HG02763 (cell line): ENCODE measurements around the gene SHF.

Experiments
- ATAC-seq: cut with Tn5 transposase; IDR thresholded peaks from one replicate; pipeline ENCODE4 v1.9.1; 2021; ENCODE audit warnings: mild to moderate bottlenecking, moderate library complexity; ENCODE audit not compliant: unreplicated experiment

SHF gene

GRCh38 chr15:45199136-45199810, 11.5 kb upstream of the SHF start:
- ATAC-seq: no peak

DNA sequence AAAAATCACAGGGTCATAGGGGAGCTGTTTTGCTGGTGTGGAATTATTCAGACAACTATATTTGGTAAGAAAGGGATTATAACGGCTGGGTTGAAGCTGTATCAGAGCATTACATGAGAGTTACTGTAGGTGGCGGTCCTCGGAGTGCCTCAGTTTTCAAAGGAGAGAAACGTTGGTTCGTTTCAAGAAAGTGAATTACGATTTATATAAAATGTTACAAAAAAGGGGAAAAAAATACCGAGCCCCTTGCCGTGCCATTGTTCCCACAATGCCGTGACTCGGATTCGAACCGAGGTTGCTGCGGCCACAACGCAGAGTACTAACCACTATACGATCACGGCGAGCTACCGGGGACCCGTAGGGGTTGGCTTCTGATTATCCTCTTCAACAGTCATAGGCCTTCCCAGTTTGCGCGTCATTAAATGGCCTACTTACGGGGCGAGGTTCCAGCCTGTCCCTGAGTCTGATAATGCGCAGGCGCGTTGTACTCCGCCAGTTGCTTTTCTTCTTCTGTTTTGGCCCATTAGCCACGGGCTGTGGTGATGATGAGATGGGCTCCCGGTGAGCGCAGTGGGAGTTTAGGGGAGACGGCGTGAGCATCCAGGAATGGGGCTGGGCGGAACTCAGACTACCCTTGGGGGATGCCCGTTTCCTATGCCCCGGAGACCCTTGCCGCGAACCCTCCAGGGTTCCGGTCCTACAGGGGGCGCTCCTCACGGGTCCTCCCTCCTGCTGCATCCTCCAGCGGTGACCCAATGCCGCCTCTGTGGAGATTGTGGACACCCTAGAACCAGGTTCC, 10.8 kb upstream of the SHF start:
- ATAC-seq: peak; percentile 63

DNA sequence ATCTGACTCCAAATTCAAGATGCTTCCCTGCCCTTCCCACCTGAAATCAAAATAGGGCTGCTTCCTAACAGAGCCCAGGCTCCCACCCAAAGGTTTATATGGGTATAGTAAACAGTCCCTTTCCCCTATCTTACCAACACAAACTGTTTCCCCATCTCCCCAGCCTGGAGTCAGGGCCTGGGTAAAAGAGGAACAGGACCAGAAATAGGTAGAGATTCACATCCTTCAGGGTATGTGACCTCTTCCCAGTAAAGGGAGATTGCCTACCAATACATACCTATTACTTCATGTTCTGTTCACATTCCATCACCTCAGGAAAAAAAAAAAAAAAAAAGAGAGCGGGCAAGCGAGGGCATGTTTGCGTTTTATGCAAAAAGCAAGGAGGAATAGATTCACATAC, 9.7 kb upstream of the SHF start:
- ATAC-seq: no peak

GRCh38 chr15:45187578-45187893, 230 bp downstream of the SHF start:
- no peak for ATAC-seq

- no peak for ATAC-seq
Observed at GRCh38 chr15:45186771-45187577, 792 bp downstream of the SHF start.

DNA sequence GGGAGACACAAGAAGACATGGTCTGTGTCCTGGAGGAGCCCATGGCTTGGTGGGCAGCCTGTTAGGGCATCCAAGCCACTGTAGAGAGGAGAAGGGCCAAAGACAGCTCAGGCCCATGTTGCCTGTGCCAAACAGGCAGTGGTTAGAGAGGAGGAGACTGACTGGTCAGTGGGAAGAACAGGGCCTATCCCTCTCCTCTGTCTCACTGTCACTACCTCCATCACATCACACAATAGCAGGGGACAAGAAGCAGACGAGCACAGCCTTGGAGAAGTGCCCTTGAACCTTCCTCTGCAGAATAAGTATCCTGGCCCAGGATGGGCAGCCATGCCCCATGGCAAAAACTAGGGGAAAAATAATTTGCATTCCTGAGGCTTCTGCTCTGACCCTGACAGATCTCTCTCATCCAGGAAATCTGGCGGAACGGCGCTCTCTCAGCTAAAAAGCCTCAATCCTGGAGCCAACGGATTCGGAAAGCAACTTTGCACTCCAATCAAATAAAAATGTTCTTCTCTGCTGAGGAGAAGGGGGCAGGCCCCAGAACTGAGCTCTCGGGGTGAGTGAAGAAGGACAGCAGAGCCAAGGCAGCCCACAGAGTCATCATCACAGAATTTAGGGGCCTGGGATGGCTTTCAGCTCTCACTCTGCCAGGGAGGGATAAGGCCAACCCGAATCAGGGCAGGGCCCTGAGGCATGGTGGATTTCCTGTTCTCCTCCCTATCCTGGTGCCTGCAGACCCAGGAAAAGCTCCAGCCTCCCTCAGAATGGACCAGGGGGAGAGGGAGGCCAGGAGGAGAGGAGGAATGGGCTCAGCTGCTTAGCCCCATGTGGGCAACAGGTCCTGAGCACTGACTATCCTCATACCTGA, 1.6 kb downstream of the SHF start:
- no peak for ATAC-seq

GRCh38 chr15:45185069-45185779, 2.5 kb downstream of the SHF start:
- no peak for ATAC-seq

- no peak for ATAC-seq
Observed at GRCh38 chr15:45184562-45185041, 3.2 kb downstream of the SHF start.

- no peak for ATAC-seq
Observed at GRCh38 chr15:45183511-45183910, 4.3 kb downstream of the SHF start.

GRCh38 chr15:45182996-45183395, 4.8 kb downstream of the SHF start:
- ATAC-seq: no peak

GRCh38 chr15:45181491-45182285, 6.1 kb downstream of the SHF start:
- no peak for ATAC-seq

DNA sequence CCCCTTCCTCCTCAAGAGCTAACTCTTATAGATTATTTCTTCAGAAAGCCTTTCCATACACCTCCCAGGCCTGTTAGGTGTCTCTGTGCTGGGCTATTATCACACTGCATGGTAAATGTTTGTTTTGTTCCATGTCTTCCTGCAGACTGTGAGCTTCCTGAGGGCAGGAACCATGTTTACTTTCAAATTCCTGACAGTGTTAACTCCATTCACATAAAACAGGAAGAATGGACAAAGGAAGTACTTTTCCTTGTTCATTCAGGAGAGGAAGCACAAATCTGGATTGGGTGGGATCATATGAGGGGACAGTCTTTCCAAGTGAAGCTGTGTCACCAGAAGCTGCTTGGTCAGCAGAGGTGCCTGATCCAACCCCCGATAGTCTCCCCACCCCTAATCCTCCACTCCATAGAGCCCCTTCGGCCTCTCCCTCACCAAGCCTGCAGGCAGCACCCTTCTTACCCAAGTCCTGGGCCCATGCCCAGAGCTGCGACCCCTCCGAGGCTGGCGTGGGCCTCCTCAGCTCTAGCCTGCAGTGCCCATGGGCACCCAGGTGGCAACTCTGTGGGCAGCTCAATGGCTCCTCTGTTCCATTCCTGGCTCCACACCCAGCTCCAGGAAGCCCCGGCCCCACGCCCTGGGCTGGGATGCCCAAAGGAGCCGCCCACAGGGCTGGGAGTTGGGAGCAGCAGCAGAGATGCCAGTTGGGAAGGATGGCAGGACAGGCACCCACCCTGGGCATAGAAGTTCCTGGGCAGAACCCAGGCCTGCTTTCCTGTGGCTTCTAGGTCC, 6.9 kb downstream of the SHF start:
- ATAC-seq: no peak

DNA sequence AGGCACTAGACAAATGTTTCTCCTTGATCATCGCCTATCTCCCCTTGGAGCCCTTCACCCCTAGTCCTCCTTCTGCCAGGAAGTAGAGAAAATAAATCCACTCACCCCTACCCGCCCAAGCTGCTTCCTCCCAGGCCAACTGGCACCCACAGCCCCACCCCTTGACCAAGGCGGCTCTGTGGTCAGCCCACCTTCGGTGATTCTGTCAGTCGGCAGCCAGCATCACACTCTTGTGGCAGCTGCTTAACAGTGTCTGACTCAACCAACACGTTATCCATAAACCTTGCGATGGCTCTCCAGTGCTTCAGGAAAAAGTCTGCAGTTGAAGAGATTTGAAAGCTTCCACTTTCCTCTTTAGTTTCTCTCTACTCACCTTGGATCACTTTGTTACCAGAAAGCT, 7.6 kb downstream of the SHF start:
- ATAC-seq: no peak

- ATAC-seq: no peak
Observed at GRCh38 chr15:45179221-45179985, 8.4 kb downstream of the SHF start.

DNA sequence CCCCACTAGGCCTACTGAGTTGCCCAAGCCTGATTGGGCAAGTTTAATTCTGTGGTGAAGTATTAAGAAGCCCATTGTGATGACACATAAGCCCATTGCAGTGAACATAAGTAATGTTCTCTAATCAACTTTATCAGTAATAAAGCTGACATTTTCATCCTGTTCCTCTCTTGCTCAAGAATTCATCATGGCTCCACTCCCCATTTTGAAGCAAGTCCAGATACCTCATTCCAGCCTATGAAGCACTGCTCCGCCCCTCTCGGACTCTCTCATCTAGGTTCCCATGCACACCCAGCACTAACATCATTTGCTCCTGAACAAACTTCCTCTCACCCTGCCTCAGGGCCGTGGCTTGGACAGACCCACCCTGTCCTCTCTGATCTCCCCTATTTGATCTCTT, 10.5 kb downstream of the SHF start:
- ATAC-seq: no peak

- ATAC-seq: no peak
Observed at GRCh38 chr15:45174577-45174976, 13.2 kb downstream of the SHF start.

DNA sequence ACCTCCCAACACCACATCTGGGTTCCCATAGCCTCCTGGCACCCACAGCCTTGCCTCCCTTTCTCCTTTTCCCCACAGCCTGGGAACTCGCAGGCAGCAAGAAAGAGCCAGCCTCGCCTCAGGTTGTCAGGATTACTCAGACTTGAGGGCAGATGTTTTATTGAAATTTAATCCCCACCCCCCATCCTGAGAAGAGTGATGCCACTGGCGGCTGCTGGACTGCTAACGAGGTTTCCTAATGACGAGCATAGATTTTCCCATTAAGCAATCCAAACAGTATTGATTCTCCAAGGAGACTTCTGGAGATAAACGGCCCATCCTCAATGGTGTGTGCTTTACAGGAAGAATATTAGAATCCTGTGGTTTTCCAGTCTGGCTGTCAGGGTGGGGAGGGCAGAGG, 13.7 kb downstream of the SHF start:
- ATAC-seq: no peak

DNA sequence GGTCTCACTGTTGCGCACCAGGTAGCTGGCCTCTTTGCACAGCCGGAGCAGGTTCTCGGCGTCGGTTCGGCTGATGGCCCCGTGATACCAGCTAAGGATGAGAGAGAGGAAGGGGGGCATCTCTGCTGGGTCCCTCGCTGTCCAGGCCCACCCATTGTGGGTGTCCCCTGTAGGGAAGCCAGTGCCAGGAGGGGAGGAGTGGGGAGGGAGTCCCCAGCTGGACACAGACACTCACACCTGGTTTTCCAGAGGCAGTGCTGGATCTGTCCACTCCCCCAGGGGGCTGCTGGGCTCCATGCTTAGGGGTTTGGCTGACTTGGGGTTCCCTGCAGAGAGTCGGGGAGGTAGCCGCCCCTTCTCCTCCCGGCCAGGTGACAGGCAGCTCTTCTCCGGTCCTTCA, 15.9 kb downstream of the SHF start:
- no peak for ATAC-seq
